ENCODE data around the gene THAP4. TPM values are rescaled to one million over a fixed set of nuclear protein-coding genes. Genes with fewer than 3 reads are reported as not detected.

THAP4 gene, protein sequence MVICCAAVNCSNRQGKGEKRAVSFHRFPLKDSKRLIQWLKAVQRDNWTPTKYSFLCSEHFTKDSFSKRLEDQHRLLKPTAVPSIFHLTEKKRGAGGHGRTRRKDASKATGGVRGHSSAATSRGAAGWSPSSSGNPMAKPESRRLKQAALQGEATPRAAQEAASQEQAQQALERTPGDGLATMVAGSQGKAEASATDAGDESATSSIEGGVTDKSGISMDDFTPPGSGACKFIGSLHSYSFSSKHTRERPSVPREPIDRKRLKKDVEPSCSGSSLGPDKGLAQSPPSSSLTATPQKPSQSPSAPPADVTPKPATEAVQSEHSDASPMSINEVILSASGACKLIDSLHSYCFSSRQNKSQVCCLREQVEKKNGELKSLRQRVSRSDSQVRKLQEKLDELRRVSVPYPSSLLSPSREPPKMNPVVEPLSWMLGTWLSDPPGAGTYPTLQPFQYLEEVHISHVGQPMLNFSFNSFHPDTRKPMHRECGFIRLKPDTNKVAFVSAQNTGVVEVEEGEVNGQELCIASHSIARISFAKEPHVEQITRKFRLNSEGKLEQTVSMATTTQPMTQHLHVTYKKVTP
- total RNA-seq, result 83.2 TPM
- long read RNA-seq, transcript THAP4-204 (6 exons, 2,367 nt), result major isoform, 29 of 43 reads
- long read RNA-seq, partial matches to known transcripts, result 7 of 43 reads
- long read RNA-seq, other reads (novel, unspliced or antisense), result 3 of 43 reads

DNA sequence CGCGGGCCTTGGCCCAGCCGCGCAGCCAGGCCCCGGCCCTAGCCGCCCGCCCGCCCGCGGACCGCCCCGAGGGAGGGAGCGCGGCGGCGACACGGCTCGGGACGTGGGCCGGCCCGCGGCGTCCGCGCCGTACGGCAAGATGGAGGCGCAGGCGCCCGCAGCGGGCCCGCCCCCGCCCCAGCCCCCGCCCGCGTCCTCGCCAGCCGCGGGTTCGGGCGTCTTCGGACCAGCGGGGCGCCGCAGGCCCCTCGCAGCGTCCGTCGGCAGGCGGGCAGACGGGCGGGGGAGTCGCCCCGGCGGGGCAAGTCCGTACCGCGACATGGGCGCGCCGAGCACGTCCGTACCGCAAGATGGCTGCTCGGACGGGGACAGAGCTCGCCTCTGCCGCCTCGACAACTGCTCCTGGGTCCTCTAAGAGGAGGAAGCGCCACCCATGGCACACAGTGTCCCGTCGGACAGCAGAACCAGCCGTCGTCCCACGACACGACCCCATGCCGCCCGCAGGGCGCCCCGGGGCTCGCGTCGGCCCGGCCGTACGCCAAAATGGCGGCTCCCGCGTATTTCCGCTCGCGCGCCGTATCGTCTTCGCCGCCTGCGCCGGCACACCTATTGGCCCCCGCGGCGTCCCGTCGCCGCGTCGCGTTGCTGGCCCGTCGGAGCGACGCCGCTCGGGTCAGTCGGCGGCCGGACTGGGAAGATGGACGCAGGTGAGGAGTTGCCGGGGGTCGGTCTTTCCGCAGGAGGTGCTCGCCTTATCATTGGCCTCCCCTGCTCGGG is at the start of gene THAP4, which contains the start of gene ATG4B:
TSS of gene THAP4 (minus strand) at position 141 of the 777 bp plus-strand sequence. CDS start 141 bp downstream, outside the sequence.
TSS of gene ATG4B (plus strand) at position 676 of the 777 bp plus-strand sequence. CDS start at position 698, 22 bp downstream.
- intact Hi-C loops (cut with DNase I), result loop anchor here (1.0 kb wide), 1 partner anchor 49 kb away; the partner anchor contains the start of gene DTYMK
- peak; percentile 91 for ATAC-seq

DNA sequence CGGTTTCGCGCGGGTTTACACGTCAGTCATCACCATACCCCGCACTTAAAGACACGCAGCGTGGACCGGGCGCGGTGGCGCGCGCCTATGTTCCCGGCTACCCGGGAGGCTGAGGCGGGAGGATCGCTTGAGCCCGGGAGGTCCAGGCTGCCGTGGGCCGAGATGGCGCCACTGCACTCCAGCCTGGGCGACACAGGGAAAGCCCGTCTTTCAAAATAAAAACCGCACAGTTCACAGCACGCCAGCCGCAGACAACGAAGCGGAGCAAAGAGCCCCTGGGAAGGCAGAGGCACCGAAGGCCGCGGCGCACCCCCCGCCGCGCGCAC is 49.3 kb upstream of the THAP4 start:
- intact Hi-C loops (cut with DNase I), result loop anchor here (1.0 to 5.0 kb wide), 2 partner anchors 46 to 49 kb away; partner anchors contain the start of genes ATG4B, D2HGDH and THAP4

More for the DNA sequence above, at the start of gene THAP4, which contains the start of gene ATG4B:
- peak; percentile 95 for DNase-seq (ENCODE audit: missing footprints)

DNA sequence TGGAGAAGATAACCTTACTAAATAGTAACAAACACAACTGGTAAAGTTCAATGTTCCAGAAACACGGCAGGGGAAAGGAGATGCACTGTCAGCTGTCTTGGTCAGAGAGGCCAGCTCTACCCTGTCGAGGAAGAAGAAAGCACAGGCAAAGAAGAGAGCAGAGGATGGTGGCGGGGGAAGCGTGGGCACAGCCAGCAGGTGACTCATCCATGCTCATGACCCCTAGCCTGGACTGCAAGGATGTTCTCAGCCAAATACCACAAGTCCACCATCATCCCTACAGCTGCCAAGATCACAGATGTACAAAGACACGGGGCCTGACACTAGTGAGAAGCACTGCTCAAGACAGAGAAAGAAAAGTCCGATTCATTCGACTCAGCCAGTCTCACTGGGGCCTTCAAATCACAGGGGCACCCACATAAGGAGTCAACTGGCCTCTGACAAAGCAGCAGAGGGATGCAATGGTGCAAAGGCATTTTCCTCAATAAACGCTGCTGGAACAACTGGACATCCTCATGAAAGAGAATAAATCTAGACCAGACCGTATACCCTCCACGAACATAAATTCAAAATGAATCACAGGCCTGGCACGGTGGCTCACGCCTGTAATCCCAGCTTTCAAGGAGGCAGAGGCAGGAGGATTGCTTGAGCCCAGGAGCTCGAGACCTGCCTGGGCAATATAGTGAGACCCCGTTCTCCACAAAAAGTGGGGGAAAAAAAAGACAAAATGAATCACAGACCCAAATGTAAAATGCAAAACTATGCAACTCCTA is 44.1 kb upstream of the THAP4 start:
- ATAC-seq, result no peak
- no peak for DNase-seq (ENCODE audit: missing footprints)
- intact Hi-C loops (cut with DNase I), result no loop called here

More for the DNA sequence above, 49.3 kb upstream of the THAP4 start:
- DNase-seq (ENCODE audit: missing footprints) (no peak), ATAC-seq (no peak)

DNA sequence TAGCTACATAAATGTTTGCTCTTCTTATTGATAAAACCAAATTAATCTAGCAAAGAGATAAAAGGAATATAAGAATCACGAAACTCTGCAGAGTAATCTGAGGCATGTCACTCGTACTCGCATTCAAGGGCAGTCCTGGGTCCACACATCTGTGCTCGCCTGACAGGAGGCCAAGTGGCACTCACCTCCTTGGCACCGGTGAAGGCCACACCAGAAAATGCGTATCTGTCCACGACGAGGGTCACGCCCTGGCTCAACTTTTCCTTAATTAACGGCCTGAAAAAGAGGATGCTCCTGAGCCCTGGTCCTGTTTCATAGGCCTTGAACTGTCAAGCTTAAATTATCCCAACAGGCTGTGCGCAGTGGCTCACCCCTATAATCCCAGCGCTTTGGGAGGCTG is 43.1 kb upstream of the THAP4 start:
- ATAC-seq (no peak), DNase-seq (ENCODE audit: missing footprints) (no peak)
- intact Hi-C loops (cut with DNase I), result no loop called here

DNA sequence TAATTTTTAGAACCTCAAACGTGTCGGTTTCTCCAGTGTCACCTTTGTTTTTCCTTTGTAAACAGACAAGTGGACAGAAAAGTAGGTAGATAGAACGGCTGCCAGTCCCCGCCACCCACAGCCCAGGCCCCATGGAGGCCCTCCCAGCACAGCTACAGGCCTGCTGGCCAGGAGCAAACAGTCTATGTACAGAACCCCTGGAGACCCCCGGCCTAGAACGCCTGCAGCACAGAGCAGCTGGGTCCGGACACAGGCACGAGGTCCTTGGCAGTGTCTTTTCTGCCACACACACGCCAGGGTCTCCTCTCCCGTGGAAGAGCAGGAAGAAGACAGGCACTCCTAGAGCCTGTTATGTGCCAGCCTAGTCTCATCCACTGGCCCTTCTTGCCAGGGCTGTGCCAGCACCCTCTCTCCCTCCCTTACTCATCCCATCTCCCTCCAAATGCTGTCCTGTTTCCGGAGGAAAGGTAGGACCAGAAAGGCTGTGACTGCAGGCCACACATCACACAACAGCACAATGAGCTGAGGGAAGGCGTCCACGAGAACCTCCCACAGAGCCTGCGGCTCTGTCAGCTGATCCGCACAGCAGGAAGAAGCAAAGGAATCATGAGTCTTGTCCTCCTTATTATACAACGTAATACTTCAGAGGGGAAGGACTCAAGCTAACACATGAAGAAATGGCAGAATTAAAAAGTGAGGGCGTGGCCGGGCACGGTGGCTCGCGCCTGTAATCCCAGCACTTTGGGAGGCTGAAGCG is 42.0 kb upstream of the THAP4 start:
- ATAC-seq (no peak), DNase-seq (ENCODE audit: missing footprints) (no peak)
- intact Hi-C loops (cut with DNase I), result no loop called here

DNA sequence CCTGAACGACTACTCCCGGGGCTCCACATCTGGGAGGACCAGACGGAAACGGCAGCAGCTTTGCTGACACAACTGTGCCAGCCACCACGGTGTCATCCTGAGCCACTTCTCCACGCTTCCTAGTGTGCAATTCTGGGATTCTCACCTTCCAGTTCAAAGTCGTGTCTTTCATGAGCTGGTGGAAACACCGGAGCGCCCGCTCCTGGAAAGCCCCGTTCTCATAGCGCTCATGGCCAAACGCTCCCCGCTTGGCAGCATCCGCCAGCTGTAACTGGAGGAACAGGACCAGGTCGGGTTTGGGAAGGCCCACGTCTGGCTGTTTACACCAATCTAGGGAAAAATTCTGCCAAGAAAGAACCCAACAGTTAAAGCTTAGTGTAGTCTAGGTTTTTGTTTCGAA is 41.3 kb upstream of the THAP4 start:
- DNase-seq (ENCODE audit: missing footprints) (peak; percentile 45), ATAC-seq (no peak)
- intact Hi-C loops (cut with DNase I), result no loop called here

DNA sequence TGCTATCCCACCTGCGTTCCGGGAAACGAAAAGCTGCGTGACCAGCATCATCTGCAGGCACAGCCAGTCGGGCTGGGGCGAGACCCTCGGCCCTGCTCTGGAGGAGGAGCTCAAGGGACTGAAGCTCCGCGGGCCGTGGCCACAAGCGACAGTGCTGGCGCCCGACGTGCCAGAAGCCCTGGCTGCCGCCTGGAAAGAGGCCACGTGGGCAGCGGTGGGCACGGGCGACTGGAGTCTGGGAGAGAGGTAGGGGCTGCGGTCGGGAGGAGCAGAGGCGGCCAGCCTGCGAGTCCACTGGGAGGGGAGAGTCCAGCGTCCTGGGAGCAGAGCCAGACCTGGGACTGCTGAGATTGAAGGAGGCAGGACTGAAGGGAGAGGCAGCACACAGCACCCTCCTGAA is 40.4 kb upstream of the THAP4 start:
- no peak for ATAC-seq
- DNase-seq (ENCODE audit: missing footprints), result peak; percentile 63
- intact Hi-C loops (cut with DNase I), result no loop called here

DNA sequence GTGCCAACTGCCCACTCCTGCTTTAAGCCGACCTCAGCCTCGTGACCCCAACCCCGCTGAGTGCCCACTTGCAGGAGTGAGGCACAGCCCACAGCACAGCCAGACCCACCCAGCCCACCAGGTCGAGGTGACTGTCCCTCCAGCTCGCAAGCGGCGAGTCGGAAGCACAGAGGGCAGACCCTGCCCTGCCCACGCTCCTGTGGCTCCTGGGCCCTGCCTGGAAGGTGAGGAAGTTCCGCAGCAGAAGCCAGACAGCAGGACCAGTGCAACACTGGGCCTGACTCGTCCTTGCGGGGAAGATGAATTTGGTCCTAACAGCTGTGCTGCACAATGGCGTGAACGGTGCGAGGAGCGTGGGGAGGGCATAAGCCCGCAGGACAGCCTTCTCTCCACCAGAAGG is 39.7 kb upstream of the THAP4 start:
- intact Hi-C loops (cut with DNase I), result no loop called here
- ATAC-seq (no peak), DNase-seq (ENCODE audit: missing footprints) (peak; percentile 45)

DNA sequence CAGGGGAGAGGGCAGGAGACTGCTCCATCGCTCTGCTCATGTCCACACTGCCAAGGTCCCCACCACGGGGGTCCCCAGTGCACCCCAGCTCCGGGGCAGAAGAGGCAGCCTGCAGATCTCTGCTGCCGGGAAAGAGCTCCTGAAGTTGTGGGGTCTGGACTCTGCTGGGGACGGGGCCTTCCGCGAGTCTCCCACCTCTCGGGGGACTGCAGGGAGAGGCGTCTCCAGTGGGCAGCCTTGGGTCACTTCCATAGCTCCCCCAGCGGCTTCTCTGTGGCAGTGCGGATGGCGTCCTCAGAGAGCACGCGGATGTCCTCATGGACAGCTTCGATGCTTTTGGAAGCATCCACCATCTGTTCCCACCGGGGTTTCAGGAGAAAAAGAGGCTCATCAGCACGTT is 38.9 kb upstream of the THAP4 start:
- ATAC-seq (no peak), DNase-seq (ENCODE audit: missing footprints) (no peak)
- intact Hi-C loops (cut with DNase I), result no loop called here

DNA sequence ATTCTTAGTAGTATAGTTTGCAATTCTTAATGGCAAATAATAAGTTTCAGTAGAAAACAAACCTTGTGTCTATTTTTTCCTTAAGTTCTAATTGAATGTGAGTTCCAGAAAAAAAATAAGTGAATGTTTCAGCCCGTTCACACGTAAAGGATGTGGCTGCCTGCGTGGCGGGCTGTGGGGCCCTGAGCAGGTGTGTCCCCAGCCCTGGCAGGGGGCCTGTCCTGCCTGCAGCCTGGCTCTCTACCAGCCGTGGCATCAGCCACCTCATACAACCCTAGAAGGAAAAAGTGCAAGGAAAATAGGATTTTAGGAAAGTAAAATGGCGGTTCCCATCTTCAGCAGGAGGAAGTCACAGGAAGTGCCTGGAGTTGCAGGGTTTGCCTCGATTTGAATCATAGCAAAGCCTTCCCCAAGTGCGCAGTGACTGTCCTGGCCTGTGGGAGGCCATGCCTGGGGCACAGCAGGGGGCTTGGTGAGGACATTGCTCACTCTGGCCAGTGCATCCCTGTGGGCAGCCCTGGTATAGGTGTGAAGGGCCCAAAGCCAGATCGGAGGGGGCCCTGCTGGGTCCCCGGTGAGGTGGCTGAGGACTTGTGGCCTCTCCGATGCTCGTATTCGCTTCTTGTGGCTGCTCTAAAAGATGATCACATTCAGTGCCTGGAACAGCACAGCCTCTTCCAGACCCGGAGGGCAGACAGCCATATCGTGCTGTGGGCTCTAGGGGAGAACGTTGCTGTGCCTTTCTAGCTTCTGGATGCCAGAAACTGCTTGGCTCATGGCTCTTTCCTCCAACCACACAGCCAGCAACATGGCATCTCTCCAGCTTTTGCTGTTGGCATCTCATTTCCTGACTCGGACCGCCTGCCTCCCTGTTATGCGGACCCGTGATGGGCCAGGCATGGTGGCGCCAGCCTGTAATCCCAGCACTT is 37.1 kb upstream of the THAP4 start:
- peak; percentile 65 for DNase-seq (ENCODE audit: missing footprints)
- intact Hi-C loops (cut with DNase I), result no loop called here
- peak; percentile 13 for ATAC-seq

DNA sequence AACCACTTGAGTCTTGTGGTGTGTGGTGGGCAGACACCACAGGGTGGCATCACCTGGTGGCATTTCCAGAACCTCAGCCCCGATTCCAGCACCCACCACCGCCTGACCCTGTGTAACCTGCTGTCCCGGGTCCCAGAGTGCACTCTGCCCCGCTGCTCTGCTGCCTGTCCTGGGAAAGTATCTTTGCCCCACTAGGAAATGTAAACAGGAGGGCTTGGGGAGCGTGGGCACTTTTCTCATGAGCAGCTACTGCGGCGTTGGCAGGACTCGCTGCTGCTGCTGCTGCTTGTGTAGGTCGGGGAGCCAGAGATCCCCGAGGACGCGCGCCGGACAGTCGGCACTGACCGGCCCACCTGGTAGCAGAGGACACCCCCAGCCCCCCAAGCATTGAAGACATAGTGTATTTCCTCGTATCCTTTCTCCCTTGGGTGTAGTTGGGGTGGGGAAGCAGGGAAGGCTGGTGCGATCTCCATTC is 36.3 kb upstream of the THAP4 start:
- ATAC-seq (no peak), DNase-seq (ENCODE audit: missing footprints) (peak; percentile 57)
- intact Hi-C loops (cut with DNase I), result no loop called here

DNA sequence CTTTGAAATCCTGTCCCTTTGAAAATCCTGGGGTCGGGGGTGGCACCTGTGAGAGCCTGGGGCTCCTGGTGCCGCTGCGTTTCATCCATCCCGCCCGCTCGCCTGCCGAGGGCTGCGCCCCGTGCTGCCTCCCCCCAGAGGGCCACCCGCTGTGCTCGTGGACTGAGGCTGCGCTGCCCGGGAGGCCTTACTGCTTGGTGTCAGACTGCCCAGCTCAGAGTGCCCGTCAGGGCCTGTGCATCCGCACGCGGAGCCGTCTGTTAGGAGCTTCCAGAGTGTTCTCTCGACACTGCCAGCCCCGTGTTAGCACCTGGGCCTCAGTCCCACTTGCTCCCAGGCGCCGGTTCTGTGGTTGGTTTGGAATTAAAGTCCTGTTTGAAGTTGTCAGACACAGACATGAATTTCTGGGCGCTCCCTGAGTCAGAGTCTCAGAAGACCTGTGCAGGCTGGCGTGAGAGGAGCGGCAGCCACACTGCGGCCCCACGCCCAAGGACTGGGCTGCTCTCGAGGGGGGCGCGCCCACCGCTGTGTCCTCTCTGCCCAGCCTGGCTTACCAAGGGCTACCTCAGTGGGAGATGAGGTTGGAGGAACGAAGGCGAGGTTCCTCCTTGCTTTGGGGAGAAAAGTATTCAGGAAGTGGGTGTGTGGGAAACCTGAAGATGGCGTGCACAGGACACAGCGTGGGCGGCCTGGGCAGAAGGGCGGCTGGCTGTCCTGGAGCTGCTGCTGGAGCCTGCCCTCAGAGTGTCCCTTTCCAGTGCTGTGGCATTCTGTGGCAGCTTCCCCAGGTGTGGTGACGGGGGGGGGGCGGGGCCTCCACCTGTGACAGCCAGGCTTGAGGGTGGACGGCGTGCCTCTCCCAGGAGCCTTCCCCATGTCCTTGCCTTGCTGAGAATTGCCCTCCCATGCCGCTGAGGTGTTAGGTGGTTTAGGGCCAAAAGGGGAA is 35.6 kb upstream of the THAP4 start:
- intact Hi-C loops (cut with DNase I), result no loop called here
- ATAC-seq (no peak), DNase-seq (ENCODE audit: missing footprints) (no peak)

DNA sequence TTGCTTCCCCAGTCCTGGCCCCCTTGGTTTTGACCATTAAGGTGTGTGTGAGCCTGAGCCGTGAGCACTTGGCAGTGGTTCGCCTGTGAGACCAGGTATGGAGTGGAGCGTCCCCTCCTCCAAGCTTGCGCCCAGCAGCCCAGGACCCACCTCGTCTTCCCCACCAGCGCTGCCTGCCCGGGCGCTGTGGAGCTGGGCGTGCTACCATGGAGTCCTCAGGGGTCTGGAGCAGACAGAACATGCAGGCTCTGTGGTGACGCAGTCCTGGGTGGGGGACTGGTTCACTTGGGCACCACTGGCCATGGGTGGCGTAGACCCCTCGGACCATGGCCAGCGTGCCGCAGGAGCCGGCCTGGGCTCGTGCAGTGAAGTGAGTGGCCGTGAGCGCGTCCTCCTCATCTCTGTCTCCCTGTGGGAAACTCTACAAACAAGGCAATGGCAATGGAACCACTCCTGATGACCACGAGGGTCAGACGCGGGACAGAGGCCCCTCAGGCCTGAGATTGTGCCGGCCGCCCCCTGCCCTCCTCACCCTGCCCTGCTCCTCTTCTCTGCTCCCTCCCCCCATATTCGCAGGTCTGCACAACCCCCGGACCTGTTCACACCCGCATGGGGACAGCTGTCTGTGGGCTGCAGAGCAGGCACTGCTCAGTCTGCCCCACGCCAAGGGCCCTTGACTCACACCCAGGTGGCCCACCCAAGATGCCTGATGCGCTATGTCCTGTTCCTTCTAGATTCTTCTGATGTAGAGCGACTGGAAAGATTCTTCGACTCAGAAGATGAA is 34.7 kb upstream of the THAP4 start:
- ATAC-seq, result no peak
- peak; percentile 53 for DNase-seq (ENCODE audit: missing footprints)
- intact Hi-C loops (cut with DNase I), result no loop called here

DNA sequence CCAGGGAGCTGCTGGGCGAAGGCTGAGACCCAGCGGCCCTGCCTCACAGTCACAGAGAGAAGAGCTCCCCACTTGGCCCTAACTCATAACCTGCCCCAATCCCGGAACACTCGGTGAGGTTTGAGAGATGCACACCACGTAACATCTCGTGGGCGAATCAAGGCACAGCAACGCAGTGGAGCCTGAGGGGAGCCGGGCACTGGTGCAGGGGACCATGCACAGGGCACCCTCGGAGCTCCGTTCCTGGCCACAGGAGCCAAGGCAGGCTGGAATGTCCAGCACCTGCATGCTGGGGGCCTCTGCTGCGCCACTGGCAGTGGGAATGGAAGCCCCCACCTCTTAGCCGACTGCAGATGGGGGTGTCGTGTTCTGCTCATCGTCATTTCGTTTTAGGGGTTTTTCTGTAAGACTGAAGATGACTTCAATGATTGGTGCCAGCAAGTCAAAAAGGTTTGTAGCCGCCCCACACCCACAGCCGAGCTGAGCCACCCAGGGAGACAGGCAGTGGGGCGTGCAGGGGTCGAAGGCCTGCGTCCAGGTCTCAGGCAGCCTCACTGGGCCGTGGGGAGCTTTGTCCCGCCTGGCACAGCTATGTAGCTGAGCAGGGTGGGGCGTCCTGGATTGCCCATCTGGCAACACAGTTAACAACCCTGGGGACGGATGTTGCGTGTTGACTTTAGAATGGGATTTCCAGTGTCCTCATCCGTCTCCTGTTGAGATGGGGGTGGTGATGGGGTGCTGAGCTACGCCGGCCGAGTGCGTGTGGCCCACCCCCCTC is 33.6 kb upstream of the THAP4 start:
- intact Hi-C loops (cut with DNase I), result no loop called here
- ATAC-seq, result no peak
- peak; percentile 66 for DNase-seq (ENCODE audit: missing footprints)
